GM19372 (cell line): ENCODE results near the gene EML6.
"Not testable (repeated sequence)": the region's sequence is repeated elsewhere in the genome, so short reads cannot be mapped to it uniquely, and the experiment has no call there.

ENCODE experiments used
- ATAC-seq: cut with Tn5 transposase; IDR thresholded peaks from one replicate; pipeline ENCODE4 v1.9.1; 2021; ENCODE audit warnings: mild to moderate bottlenecking, low read depth, moderate library complexity; ENCODE audit not compliant: unreplicated experiment

The EML6 gene

DNA sequence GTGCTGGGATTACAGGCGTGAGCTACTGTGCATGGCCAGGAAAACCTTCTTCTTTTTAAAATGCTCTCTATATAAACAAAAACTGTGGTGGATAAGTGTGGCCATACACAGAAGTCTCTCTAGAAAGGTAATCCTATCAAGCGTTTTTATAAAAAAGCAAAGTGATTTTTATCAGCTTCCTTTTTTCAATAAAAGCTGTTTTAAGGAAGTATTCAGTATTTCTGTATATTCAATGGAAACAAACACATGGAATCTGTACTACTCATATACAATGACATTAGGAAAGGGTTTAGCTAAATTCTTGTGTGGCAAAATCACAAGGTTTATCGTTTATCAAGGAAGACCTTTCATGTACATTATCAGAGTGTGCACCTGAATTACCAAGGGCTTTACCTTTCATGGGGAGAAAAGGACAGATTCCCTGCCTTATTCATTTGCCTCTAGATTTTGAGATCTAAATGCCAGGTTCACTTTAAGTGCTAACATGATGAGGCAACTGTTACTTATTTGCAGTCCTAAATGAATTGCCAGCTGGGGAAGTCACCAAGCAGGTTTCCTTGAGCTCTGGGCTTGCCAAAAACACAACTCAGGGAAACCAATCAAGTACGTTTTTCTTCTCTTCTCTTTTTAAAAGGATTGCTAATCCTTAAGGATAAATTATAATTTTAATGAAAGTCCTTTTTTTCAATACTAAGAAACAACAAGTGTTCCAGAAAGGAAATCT is 256.0 kb downstream of the EML6 start:
- ATAC-seq = no peak

DNA sequence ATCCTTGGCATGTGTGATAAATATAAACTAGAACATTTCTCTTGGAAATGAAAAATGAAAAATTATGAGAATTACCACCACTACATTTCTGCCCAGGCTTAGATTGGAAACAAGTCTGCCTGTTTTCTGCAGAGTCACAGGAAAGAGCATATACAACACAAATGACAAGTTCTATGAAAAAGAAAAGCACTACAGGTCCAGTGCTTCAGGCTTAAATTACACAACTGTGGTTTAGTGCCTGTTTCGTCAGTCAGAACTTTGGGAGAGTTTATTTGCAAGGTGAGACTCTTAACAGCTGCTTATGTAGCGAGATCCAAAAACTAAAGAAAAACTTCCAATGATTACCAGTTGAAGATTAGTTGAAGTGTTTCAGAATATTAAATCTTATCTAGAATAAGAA is 257.9 kb downstream of the EML6 start:
- no peak for ATAC-seq

GRCh38 chr2:54983345-54984220 is 260.1 kb downstream of the EML6 start:
- no peak for ATAC-seq

- no peak for ATAC-seq
These were observed 261.0 kb downstream of the EML6 start for GRCh38 chr2:54984476-54984875.

- ATAC-seq = no peak
These were observed 262.8 kb downstream of the EML6 start for GRCh38 chr2:54986264-54986663.

DNA sequence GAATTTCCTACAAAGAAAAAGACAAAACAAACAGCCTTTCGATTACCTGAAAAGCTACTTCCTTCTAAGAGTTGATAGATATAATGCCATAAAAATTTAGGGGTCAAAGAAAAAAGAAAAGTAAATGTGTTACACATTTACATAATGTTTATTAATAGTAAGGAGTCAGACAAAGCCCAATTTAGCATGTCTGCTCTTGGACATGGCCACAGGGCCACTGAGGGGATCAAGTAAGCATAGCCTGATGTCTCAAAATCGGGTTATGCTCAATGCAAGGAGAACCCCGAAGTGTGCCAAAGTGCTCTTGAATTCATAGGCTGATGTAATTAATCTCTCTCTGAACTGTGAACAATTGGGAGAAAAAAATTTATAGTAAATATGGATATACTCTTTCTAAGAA is 265.1 kb downstream of the EML6 start:
- no peak for ATAC-seq

- ATAC-seq = not testable (repeated sequence)
These were observed 267.2 kb downstream of the EML6 start for GRCh38 chr2:54990694-54991093.

DNA sequence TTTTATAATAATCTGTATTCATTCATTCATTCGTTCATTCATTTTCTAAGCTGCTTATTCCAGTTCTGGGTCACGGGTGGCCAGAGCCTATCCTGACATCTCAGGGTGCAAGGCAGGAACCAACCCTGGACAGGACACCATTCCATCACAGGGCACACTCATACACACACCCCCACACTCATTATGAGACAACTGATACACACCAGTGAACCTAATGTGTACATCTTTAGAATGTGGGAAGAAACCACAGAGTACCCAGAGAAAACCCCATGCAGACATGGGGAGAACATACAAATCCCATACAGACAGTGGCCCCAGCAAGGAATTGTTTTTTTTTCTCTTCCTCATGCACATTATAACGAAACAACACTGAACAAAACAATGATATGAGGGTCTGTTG is 272.1 kb downstream of the EML6 start:
- ATAC-seq = no peak

DNA sequence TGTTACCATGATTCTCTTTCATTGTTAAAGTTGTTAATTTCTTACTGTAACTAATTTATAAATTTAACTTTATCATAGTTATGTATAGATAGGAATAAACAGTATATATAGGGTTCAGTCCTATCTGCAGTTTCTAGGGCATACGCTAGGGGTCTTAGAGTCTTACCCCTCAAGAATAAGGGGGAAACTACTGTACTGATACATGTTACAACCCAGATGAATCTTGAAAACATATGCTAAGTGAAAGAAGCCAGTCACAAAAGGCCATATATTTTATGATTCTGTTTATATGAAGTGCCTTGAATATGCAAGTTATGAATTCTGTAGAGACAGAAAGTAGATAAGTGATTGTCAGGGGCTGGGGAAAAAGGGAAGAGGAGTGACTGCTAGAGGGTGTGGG is 274.4 kb downstream of the EML6 start:
- ATAC-seq = no peak

DNA sequence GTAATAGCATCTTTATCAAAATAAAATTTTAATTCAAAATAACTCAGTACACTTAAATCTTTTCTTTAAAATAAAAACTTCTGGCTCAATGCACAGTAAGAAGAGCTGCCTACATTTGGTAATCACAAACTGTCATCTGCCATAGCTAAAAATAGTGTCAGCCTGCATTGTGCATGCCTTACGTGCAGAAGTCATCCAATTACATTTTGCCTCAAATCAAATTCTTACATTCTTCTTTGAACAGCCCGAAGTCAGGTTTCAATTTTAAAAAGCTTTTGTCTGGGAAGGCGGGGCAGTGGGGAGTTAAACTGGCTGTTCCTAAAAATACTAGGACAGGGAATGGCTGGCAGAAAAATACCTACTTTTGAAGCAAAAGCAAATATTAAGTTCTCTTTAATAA is 275.7 kb downstream of the EML6 start:
- no peak for ATAC-seq

- no peak for ATAC-seq
These were observed 276.9 kb downstream of the EML6 start for GRCh38 chr2:55000341-55000740.

DNA sequence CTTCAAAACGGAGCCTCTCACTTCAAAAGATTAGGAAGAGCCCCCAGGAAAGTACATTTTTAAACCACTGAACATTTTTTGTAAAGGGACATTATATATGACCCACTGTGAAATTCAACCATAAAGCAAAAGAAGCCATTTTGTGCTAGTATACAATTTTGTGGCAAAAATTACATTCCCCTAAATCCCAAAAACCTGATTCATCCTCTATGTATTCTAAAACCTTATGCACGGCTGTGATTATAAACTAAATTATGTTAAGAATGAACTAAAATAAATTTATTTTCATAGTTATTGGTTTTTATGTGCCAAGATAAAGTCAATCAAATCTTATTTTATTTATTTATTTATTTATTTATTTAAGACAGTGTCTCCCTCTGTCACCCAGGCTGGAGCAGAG is 278.3 kb downstream of the EML6 start:
- ATAC-seq = no peak

- ATAC-seq = no peak
These were observed 280.5 kb downstream of the EML6 start for GRCh38 chr2:55003706-55004639.

DNA sequence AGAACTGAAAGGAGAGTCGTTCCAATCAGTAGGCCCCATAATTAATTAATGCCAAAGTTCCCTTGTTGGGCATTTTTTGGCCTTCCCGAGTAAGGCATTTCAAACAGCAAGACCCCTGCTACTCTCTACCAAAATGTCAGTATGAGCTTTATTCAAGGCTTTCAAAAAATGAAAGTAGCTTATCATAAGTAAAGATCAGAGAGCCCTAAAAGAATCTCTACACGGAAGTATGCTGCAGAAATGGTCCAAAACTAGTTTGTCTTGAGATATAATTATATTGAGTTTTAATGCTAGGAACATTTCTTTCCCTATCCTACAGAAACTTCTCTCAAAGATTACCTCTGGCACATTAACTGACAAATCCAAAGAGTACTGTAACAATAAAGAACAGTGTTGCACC is 282.8 kb downstream of the EML6 start:
- ATAC-seq = no peak

DNA sequence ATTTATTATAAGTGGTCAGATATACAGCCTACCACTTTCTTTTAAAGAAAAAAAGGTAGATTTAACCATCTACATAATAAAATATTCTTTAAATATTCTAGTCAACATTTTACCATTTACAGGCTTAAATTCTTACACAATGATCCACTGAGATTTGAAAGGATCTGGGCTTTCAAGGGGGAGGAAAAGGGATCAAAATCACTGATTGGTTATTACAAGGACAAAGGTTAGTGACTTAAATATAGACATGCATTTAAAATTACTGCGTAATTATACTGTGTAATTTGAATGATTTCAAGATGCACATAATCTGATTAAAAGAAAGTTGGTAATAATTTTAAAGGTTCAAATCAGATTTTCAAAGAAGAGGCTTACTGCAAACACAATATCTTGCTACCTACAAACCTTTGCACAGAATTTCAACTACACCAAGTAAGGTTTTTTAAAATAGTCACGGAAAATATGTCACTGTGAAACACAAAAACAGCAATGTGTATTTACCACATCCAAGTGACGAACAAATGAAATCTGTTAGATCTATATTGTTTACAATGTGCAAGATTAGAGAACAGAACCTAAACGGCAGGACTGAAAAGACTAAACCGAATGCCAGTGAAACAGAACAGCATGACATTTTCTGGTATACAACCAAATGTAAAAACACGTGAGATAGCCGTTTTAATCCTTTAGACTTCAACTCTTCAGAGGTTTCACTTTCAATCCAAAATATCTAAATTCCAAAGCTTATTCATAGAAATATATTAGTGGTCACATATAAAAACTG is 286.0 kb downstream of the EML6 start:
- ATAC-seq = no peak

DNA sequence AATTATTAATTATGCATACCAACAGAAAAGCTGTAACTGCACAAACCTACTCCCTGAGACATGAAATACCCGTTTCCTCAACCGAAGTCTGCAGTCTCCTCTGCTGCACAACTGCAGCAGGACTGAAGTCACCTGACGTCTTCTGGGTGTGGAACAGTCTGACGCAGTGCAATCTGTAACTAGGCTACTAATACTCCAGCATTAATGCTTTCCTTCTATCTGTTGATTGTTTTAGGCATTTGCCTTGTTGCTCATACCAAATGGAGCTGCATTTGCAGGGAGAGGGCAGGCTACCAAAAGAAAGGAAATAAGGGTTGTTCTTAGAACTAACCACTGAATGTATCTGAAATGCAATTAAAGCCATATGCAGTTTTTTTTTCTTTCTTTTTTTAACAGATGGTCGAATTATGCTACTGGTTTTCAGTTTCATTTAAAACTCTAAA is 286.7 kb downstream of the EML6 start:
- peak; percentile 96 for ATAC-seq

- no peak for ATAC-seq
These were observed 287.5 kb downstream of the EML6 start for GRCh38 chr2:55010915-55011314.

GRCh38 chr2:55011831-55012671 is 288.6 kb downstream of the EML6 start:
- ATAC-seq = no peak
